HL-60 (cell line): ENCODE measurements around the gene TMC3.

ENCODE experiments used
- POLR2AphosphoS5 ChIP-seq: IDR thresholded peaks from 2 replicates; pipeline ENCODE4 v1.6.1; 2012; ENCODE audit warnings: low read depth
- SPI1 ChIP-seq: IDR thresholded peaks from 2 replicates; pipeline ENCODE4 v1.6.1; 2012; ENCODE audit warnings: low read depth, mild to moderate bottlenecking, borderline replicate concordance

DNA sequence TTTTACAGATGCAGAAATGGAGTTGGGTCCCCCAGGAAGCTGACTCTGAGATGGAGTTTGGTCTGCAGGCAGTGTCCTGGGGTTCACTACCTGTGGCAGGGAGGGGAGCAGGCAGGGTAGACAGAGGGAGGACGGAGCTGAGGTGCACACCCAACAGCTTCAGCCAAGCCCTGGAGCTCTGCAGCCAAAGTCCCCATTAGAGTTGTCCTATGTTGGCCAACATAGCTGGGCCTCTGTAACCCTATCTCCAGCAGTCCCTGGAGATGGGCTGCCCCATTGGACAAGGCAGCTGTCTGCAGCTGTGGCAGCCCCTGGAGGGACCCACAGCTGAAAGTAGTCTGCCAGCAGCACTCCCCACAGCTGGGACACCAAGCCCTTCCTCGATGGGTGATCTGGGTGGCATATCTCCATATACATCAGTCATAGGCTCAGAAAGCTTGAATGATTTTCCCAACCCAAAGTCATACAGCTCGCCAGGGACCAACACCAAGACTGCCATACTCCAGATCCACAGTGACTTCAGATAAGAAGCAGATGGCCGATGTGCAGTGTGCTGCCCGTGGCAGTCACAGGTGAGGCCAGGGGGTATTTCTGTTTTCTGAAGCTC lies 82.0 kb downstream of the TMC3 start:
- TF ChIP-seq SPI1 (no peak), POLR2AphosphoS5 (no peak)
